ENCODE measurements around the gene TECTA.

DNA sequence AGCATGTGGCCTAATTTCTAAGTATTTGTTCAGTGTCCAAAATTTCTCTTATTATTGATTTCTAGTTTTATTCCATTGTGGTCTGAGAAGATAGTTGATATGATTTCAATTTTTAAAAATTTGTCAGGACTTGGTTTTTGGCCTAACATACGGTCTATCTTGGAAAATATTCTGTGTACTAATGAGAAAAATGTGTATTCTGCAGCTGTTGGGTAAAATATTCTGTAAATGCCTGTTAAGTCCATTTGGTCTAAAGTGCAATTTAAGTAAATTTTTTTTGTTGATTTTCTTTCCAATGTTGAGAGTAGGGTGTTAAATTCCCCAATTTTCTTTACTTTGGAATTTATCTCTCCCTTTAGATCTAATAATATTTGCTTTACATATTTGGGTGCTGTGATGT, 78.3 kb downstream of the TECTA start:
- TF ChIP-seq, protein P1, sequence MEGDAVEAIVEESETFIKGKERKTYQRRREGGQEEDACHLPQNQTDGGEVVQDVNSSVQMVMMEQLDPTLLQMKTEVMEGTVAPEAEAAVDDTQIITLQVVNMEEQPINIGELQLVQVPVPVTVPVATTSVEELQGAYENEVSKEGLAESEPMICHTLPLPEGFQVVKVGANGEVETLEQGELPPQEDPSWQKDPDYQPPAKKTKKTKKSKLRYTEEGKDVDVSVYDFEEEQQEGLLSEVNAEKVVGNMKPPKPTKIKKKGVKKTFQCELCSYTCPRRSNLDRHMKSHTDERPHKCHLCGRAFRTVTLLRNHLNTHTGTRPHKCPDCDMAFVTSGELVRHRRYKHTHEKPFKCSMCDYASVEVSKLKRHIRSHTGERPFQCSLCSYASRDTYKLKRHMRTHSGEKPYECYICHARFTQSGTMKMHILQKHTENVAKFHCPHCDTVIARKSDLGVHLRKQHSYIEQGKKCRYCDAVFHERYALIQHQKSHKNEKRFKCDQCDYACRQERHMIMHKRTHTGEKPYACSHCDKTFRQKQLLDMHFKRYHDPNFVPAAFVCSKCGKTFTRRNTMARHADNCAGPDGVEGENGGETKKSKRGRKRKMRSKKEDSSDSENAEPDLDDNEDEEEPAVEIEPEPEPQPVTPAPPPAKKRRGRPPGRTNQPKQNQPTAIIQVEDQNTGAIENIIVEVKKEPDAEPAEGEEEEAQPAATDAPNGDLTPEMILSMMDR (IDR thresholded peaks at IDR 0.05; ENCODE audit: low read depth, low read length, poor library complexity, severe bottlenecking) = no peak
- TF ChIP-seq EZH2phosphoT487 (IDR thresholded peaks at IDR 0.05; ENCODE audit: borderline replicate concordance, low read length) = no peak

All from DOHH2 (cell line).